ENCODE results near the gene LZTS3.

The LZTS3 gene

DNA sequence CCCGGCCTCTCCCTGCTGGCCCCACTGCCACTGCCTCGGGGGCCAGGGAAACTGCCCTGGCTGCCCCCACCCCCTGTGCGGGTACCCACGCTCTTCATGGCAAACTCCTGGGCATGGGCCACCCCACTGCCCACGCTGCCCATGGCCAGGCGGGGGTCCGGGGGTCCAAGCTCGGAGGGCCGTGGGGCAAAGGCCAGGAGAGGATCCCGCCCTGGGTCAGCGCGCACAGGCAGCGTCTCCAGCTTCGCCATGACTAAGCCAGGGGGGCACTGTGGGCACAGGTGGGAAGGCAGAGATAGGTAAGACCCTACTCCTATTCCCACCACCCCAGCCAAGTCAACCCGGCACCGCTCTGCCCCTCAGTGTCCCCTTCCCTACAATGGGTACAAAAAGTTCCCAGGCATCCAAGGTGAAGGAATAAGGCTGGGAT, 6.4 kb downstream of the LZTS3 start:
- DNase-seq, result peak; percentile 57

DNA sequence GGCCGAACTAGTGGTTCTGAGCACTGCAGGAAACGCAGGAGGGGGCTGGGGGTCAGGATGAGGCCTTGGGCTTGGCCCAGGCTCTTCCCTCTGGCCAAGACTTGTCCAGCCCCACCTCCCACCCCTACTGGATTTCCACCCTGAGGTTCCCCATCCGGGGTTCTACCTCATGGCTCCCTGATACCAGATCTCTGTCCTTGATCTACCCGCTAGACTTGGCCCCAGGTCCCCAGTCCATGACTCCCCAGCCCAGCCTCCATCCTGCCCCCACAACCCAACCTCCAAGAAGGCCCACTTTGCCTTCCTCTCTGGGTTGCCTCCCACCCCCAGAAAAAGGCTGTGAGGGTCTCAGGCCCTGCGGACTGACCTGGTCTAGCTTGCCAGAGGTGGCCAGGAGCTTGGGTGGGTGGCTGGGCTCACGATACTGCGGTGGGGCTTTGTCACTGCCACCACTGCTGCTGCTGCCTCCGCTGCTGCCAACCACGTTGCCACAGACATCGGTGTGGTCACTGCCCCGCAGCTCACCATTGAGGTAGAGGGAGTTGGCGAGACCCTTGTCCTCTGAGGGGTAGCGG, 6.9 kb downstream of the LZTS3 start:
- DNase-seq, result peak; percentile 57

GRCh38 chr20:3165473-3166337, 7.6 kb downstream of the LZTS3 start:
- DNase-seq, result no peak

DNA sequence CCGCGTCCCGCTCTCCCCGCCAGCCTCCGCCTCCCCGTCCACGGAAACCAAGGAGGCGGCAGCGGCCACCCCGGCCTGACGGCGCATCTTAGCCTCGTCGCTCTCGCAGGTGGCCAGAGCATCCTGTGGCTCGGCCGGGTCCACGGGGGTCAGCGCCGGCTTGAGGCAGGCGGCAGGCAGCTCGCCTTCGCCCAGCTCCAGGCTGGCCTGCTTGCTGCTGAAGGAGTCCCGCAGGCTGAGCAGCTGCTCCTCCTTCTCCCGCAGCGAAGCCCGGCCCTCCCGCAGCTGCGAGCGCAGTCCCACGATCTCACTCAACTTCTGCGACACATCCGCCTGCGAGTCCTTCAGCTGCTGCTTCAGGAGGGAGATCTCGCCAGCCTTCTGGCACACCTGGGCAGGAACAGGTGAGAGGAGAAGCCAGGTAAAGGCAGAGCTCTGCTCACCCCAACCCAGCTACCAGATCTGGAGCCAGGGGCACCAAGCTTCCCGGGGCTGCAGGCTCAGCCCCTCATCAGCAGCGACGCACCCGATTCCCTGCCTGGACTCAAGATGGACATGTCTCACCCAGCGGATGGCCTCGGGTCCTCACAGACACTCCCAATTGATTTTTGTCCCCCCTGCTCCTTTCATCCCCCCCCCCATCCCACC, 8.5 kb downstream of the LZTS3 start:
- no peak for DNase-seq

- no peak for DNase-seq
Measured at GRCh38 chr20:3164043-3164762, 9.1 kb downstream of the LZTS3 start.

- no peak for DNase-seq
Measured at GRCh38 chr20:3163099-3164042, 10.0 kb downstream of the LZTS3 start.

DNA sequence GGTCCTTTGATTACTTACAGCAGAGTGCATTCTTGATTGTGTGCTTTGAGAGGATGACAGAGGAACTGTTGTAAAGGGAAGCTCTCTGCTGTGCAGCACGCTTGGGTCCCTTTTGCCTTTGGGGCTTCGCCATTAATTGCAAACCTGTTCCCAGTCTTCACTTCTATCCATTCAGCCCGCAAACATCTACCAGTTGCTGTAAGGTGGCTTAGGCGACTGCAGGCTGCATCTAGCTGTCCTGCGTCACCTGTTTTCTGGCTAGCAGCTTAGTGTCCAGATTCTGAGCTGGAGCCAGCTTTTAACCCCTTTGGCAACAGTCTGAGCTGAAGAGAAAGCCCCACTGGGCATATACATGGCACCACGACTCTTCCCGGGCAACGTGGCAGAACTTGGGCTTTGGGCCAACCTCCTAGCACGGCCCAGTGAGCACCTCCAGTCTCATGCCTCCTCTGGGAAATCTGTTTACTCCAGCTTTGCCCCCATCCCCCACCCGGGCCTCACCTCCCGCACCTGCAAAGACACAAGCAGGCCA, 11.2 kb downstream of the LZTS3 start:
- DNase-seq, result no peak

DNA sequence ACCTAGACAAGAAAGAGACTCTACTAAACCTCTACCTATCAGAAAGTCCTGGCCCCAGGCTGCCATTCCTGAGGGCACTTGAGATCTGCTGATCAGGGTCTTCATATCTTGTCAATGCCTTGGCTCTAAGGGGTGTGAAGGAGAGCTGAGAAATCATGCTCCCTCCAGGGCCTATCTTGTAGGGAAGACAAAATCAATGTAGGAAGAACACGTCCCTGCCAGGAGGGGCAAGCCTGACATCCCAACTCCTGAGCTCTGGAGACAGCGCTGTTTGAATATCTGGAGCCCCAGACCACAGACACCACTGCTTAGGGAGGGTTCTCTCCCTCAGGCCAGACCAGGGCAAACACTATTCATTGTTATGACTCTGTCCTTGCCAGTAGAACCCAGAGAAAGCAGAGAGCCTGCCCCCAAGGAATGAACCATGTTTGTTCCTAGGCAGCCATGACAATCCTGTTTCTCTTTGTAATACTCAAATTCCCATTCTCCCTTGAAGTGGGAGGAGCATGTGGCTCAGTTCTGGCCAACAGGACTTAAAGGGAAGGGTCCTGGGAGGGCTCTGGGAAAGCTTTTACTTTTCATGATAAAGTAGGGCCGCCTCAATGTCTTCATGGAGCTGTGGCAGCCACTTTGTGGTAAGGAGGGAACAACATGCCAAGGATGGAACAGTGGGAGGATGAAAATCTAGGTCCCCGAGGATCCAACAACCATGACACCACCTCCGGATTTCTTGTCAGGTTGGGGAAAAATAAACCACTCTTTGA, 11.9 kb downstream of the LZTS3 start:
- peak; percentile 19 for DNase-seq

DNA sequence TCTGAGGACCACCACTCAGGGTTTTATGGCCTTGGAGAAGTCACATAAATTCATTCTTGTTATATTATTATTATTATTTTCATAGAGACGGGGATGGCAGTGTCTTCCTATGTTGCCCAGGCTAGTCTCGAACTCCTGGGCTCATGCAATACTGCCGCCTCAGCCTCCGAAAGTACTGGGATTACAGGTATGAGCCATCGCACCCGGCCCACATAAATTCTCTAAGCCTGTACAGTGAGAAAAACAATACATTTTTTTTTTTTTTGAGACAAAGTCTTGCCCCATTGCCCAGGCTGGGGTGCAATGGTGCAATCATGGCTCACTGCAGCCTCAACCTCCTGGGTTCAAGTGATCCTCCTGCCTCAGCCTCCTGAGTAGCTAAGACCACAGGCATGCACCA, 12.9 kb downstream of the LZTS3 start:
- no peak for DNase-seq

- peak; percentile 61 for DNase-seq
Measured at GRCh38 chr20:3158968-3159431, 14.3 kb downstream of the LZTS3 start.

- DNase-seq, result peak; percentile 50
Measured at GRCh38 chr20:3157817-3158216, 15.5 kb downstream of the LZTS3 start.

- DNase-seq, result peak; percentile 60
Measured at GRCh38 chr20:3156811-3157619, 16.3 kb downstream of the LZTS3 start.

DNA sequence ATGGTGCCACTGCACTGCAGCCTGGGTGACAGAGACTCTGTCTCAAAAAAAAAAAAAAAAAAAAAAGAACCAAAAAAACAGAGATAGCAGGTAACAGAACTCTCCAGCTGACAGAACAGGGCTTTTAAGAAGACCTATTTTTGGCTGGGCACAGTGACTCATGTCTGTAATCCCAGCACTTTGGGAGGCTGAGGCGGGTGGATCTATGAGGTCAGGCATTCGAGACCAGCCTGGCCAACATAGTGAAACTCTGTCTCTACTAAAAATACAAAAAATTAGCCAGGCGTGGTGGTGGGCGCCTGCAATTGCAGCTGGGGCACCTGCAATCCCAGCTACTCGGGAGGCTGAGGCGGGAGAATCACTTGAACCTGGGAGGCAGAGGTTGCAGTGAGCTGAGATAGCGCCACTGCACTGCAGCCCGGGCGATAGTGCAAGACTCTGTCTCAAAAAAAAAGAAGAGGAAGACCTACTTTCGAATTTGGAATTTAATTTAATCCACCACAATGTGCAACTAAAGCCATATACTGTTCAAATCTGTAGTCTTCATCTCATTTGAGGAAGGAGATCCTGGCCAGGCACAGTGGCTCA, 21.2 kb downstream of the LZTS3 start:
- peak; percentile 37 for DNase-seq

GRCh38 chr20:3150908-3151307, 22.4 kb downstream of the LZTS3 start:
- peak; percentile 27 for DNase-seq

DNA sequence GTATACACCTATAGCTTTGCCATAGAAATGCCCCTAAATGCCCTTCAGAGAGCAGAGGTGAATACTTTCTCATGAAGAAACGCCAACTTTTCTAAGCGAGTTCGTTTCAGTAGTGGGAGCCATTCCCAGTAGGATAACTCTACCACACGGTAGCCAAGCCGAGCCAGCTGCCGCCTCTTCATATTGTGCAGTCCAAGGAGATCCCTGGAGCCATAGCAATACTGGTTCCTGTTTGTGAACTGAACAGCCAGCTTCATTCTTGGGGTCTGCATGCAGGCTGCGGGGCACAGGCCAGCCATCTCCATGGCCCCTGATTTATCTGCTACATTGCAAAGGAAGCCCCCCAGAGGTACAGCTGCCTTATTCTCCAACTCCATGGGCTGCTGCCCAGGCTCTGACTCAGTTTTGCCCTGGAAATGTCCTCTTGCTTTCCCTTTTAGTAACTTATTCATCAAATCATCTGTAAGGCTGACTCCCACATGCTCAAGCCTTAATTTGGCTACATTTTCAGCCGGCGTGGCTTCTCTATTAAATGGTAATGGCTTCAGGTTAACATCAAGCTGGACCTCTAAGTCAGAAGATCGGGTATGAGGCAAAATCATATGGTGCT, 26.5 kb downstream of the LZTS3 start:
- peak; percentile 38 for DNase-seq

GRCh38 chr20:3141757-3142156, 31.6 kb downstream of the LZTS3 start:
- DNase-seq, result peak; percentile 12

DNA sequence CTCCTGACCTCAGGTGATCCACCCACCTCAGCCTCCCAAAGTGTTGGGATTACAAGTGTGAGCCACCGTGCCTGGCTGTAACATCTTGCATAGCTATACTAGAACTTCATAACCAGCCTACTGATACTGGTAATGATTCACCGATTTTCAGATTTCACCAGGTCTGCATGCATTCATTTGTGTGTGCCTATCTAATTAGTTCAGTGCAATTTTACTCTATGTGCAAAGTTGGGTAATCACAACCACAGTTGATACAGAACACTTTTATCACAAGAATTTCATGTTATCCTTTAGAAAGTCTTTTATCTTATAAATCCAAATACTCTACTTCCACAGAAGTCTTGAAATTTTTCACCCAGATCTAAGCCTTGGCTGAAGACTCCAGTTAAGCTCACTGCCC, 35.9 kb downstream of the LZTS3 start:
- DNase-seq, result peak; percentile 41

DNA sequence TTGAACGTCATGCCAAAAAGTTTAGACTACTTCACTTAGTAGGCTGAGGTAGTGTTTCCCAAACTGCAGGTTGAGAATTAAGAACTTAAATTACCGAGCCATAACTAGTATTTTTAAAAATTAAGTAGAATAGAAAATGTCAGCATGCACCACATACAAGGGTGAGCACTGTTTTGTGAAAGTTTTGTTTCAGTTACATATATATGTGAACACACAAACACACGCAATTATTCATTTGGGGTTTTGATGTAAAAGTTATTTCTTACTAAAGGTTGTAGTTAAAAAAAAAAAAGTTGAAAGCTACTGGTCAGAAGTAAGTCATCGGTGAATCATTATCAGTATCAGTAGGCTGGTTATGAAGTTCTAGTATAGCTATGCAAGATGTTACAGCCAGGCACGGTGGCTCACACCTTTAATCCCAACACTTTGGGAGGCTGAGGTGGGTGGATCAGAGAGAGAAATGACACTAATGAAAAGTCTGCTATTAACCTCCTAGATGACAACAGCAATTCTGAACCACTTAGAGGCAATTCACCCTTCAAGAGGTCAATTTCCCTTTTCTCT, 37.8 kb downstream of the LZTS3 start:
- peak; percentile 45 for DNase-seq

- DNase-seq, result no peak
Measured at GRCh38 chr20:3134151-3134550, 39.2 kb downstream of the LZTS3 start.
